Activated T-cell treated with anti-CD3 and anti-CD28 coated beads, Interleukin-2, amount 50 U/mL, for 24 hours (primary cell): ENCODE measurements around the gene MTR.

ENCODE experiments used
- DNase-seq: peaks from one replicate; pipeline ENCODE4 v3.0.0-alpha.2; 2020
- H3K27ac Mint-ChIP-seq: 2 replicates; pipeline ENCODE4 v1.8.0; 2020; ENCODE audit warnings: mild to moderate bottlenecking, mixed read lengths
- H3K27me3 Mint-ChIP-seq: 2 replicates; pipeline ENCODE4 v1.8.0; 2020; ENCODE audit warnings: mixed read lengths
- H3K36me3 Mint-ChIP-seq: 2 replicates; pipeline ENCODE4 v1.8.0; 2020; ENCODE audit warnings: low read depth, mixed read lengths
- H3K4me1 Mint-ChIP-seq: 2 replicates; pipeline ENCODE4 v1.8.0; 2020; ENCODE audit warnings: low read depth, mixed read lengths
- H3K4me3 Mint-ChIP-seq: 2 replicates; pipeline ENCODE4 v1.8.0; 2020; ENCODE audit warnings: mild to moderate bottlenecking, moderate library complexity, mixed read lengths
- H3K9me3 Mint-ChIP-seq: 2 replicates; pipeline ENCODE4 v1.8.0; 2020; ENCODE audit warnings: mixed read lengths

The MTR gene

DNA sequence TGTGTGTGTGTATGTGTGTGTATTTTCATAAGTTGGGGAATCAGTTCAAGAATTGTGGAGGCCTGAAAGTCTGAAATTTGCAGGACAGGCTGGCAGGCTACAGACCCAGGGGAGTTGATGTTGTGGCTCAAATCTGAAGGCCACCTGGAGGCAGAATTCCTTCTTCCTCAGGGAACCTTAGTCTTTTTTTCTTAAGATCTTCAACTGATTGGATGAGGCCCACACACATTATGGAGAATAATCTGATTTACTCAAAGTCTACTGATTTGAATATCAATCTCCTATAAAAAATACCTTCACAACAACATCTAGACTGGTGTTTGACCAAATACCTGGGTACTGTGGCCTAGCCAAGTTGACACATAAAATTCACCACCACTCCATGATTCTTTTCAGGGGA lies 147.3 kb downstream of the MTR start:
- no peak for DNase-seq
- Mint-ChIP-seq H3K4me1 (no peaks in the 10 kb centered on the region), H3K4me3 (no peak overlapping the region), H3K9me3 (peaks cover 6% of the 10 kb centered on the region), H3K27me3 (peaks cover 14% of the 10 kb centered on the region), H3K27ac (no peak overlapping the region), H3K36me3 (no peaks in the 10 kb centered on the region)

DNA sequence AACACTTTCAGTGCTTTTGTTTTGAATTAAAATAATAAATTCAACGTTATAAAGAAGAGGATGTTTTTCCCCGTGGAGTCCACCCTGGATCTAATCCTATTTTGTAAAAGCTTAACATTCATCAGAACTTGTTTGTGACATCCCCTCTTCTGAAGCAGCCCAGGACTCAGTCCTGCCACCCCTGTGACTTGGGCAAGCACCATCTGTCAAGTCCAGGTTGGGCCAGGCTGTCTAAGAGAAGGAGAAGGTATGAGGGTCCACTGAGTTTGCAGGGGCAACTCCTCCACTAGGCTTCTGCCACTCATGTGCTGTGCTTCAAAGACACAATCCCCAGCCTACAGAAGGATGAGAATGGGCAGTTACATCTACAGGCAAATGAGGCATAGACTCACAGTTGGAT lies 149.5 kb downstream of the MTR start:
- H3K27me3 Mint-ChIP-seq: peaks cover 4% of the 10 kb centered on the region
- H3K27ac Mint-ChIP-seq: no peak overlapping the region
- H3K36me3 Mint-ChIP-seq: no peaks in the 10 kb centered on the region
- H3K9me3 Mint-ChIP-seq: peaks cover 6% of the 10 kb centered on the region
- no peaks in the 10 kb centered on the region for H3K4me1 Mint-ChIP-seq
- no peak overlapping the region for H3K4me3 Mint-ChIP-seq
- no peak for DNase-seq

DNA sequence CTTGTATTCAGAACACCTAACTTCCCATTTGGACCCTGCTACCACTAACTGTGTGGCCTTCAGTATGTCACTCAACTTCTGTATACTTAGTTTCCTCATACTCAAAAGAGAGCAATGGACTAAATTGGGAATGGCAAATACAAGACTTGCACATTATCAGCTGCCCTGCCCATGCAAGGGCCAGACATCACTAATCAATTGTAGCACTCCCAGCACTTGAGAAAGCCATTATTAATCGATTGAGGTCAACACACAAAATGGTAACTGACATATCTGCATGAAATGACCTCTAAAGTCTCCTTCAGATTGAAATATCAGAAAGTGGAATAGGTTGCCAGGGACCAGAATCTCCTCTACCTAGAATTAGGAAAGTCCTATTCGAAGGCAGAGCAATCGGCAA lies 149.9 kb downstream of the MTR start:
- no peaks in the 10 kb centered on the region for H3K4me1 Mint-ChIP-seq
- H3K27ac Mint-ChIP-seq: no peak overlapping the region
- H3K27me3 Mint-ChIP-seq: peaks cover 4% of the 10 kb centered on the region
- no peak overlapping the region for H3K4me3 Mint-ChIP-seq
- DNase-seq: no peak
- peaks cover 6% of the 10 kb centered on the region for H3K9me3 Mint-ChIP-seq
- no peaks in the 10 kb centered on the region for H3K36me3 Mint-ChIP-seq

DNA sequence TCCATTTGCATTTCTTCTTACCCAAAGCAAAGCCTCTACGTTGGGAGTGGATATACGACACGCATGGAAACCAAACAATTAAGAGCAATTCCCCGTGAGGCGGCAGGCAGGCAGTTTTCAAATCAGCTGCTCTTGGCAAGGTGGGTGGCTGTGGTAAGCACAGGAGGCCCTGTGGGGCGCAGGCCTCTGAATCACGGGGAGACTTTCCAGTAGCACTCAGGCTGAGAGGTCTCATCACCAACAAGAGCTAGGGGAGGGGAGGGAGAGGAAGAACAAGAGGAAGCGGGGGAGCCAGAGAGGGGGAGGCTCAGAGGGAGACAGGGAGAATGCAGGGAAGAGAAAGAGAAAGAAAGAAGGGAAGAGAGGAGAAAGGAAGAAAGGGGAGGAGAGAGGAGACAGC lies 152.7 kb downstream of the MTR start:
- DNase-seq: no peak
- no peak overlapping the region for H3K4me3 Mint-ChIP-seq
- no peaks in the 10 kb centered on the region for H3K36me3 Mint-ChIP-seq
- H3K27ac Mint-ChIP-seq: no peak overlapping the region
- H3K27me3 Mint-ChIP-seq: peaks cover 12% of the 10 kb centered on the region
- H3K9me3 Mint-ChIP-seq: no peaks in the 10 kb centered on the region
- no peaks in the 10 kb centered on the region for H3K4me1 Mint-ChIP-seq

- Mint-ChIP-seq H3K27ac (no peak overlapping the region), H3K4me1 (no peaks in the 10 kb centered on the region), H3K36me3 (no peaks in the 10 kb centered on the region), H3K9me3 (no peaks in the 10 kb centered on the region), H3K27me3 (peaks cover 12% of the 10 kb centered on the region), H3K4me3 (no peak overlapping the region)
- no peak for DNase-seq
Observed at GRCh38 chr1:236948381-236948780, 153.3 kb downstream of the MTR start.

DNA sequence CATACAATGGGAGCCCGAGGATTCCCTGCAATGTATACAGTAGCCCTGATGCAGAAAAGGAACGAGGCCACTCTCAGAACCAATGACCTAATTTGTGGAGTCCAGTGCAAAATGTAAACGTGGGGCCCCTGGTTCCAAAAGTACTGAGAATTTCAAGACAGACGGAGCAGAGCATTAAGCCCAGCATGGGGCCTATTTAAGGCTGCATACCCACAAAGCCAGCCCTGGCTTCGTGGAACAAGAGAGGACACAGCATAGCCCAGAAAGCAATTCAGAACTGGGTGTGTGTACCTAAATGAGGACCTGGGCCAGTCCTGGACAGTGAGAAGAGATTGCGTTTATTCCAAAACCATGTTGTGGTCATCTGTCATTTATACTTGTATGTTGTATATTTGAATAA lies 153.9 kb downstream of the MTR start:
- Mint-ChIP-seq H3K27me3 (peaks cover 9% of the 10 kb centered on the region), H3K4me1 (no peaks in the 10 kb centered on the region), H3K36me3 (no peaks in the 10 kb centered on the region), H3K27ac (no peak overlapping the region), H3K9me3 (no peaks in the 10 kb centered on the region), H3K4me3 (no peak overlapping the region)
- no peak for DNase-seq

DNA sequence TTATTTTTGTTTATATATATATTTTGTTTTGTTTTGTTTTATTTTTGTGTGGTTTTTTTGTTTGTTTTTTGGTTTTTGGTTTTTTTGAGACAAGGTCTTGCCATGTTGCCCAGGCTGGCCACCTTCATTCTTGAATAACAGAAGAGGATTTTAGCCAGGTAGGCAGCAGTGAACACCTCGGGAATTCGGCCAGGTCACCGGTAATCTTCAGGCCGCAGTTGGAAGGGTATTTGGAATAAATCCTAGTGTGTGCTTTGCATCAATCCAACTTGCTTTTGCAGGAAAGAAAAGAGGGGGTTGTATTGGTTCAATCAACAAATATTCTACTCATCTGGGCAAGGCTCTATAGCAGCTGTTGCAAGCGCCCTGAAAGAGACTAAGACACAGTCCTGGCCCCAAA lies 155.3 kb downstream of the MTR start:
- Mint-ChIP-seq H3K9me3 (peaks cover 3% of the 10 kb centered on the region), H3K27me3 (peaks cover 8% of the 10 kb centered on the region), H3K4me3 (no peak overlapping the region), H3K27ac (no peak overlapping the region), H3K4me1 (no peaks in the 10 kb centered on the region), H3K36me3 (no peaks in the 10 kb centered on the region)
- DNase-seq: no peak

- Mint-ChIP-seq H3K4me3 (no peak overlapping the region), H3K27me3 (peaks cover 8% of the 10 kb centered on the region), H3K36me3 (no peaks in the 10 kb centered on the region), H3K9me3 (peaks cover 3% of the 10 kb centered on the region), H3K4me1 (no peaks in the 10 kb centered on the region), H3K27ac (no peak overlapping the region)
- DNase-seq: no peak
Observed at GRCh38 chr1:236951672-236952071, 156.6 kb downstream of the MTR start.

DNA sequence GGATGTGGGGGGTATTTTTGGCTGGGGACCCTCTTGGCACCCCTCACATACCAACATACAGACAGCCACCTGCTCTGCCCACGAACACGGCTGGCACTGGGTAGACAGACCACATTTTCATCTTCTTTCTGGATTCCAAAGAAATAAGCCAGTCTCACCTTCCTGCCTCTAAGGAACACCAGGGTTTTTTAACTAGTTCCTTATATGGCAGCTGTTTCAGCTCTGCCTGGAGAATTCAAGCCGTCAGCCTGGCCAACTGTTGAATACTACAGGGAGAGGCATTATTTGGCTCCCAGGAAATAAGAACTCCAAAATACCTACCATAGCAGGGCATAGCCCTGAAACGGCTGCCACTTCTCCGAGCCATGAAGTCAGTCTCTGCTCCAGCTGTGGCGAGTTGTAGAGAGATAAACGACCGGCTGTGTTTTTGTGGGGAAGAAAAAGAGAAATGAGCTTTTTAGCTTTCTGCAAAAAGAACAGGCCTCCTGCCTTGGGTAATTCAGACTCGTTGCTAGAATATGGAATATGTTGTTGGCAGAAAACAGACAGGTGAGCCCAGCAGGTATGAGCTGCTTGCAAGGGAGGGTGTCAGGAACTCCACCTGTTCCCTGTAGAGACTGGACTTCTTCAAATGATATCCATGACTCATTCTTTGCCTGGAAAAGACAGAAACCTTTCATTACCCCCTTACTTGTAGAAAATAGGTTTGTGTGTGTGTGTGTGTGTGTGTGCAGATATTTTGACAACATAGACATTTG lies 157.3 kb downstream of the MTR start:
- no peak for DNase-seq
- Mint-ChIP-seq H3K27me3 (peaks cover 8% of the 10 kb centered on the region), H3K27ac (no peak overlapping the region), H3K4me3 (no peak overlapping the region), H3K4me1 (no peaks in the 10 kb centered on the region), H3K36me3 (no peaks in the 10 kb centered on the region), H3K9me3 (peaks cover 3% of the 10 kb centered on the region)

DNA sequence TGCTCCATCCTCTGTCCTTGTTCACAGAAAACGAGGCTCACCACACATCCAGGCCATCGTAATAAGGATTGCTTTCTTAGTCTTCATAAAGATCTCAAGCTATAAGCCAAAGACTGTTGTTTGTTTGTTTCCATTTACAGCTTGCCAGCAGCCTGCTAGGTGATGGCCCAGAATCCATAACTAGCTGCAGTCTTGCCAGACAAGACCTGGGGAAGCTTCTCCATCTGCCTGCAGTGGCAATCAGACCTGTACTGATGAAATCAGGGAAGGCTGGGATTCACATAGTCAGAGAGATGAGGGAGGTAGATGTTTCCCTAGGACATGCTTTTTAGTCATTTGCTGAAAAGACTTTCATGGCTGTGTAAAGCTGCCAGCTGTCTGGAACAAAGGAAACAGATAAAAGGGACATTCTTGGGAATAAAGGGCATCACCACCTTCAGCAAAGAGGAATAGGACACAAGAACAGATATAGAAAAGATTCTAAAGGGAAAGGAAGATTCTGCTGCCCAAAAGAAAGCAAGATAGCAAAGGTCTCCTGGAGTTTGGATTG lies 158.1 kb downstream of the MTR start:
- Mint-ChIP-seq H3K27me3 (peaks cover 13% of the 10 kb centered on the region), H3K4me1 (no peaks in the 10 kb centered on the region), H3K9me3 (peaks cover 3% of the 10 kb centered on the region), H3K27ac (no peak overlapping the region), H3K4me3 (no peak overlapping the region), H3K36me3 (no peaks in the 10 kb centered on the region)
- DNase-seq: no peak
